Skeletal muscle cell (primary cell): ENCODE data around the gene MYL6B.
"Not testable (repeated sequence)": the region's sequence is repeated elsewhere in the genome, so short reads cannot be mapped to it uniquely, and the experiment has no call there.

ENCODE experiments used
- DNase-seq: peaks from one replicate; pipeline ENCODE4 v3.0.0-alpha.2; 2010; ENCODE audit warnings: low read depth
- H3K4me3 ChIP-seq: 2 replicates; pipeline ENCODE4 v1.5.1; 2011; ENCODE audit warnings: low read depth, mild to moderate bottlenecking, control low read depth, low read length, moderate library complexity

Gene MYL6B

GRCh38 chr12:56146492-56147460 is 5.6 kb upstream of the MYL6B start:
- no peak for DNase-seq
- no peak overlapping the region for H3K4me3 ChIP-seq

- H3K4me3 ChIP-seq, result no peak overlapping the region
- DNase-seq, result no peak
Measured at GRCh38 chr12:56150563-56150962, 1.8 kb upstream of the MYL6B start.

GRCh38 chr12:56151672-56152131 is 685 bp upstream of the MYL6B start:
- no peak for DNase-seq
- peak overlapping the region; percentile 61 for H3K4me3 ChIP-seq

GRCh38 chr12:56152756-56153677 is 630 bp downstream of the MYL6B start:
- DNase-seq, result no peak
- peak overlapping the region; percentile 61 for H3K4me3 ChIP-seq

GRCh38 chr12:56153678-56154065 is 1.3 kb downstream of the MYL6B start:
- DNase-seq, result no peak
- H3K4me3 ChIP-seq, result peak overlapping the region; percentile 61

- peak; percentile 16 for DNase-seq
Measured at GRCh38 chr12:56154246-56154771, 1.9 kb downstream of the MYL6B start.

GRCh38 chr12:56154818-56155217 is 2.4 kb downstream of the MYL6B start:
- no peak for DNase-seq
- no peak overlapping the region for H3K4me3 ChIP-seq

More at GRCh38 chr12:56154246-56154771, 1.9 kb downstream of the MYL6B start:
- H3K4me3 ChIP-seq, result no peak overlapping the region

GRCh38 chr12:56155256-56155845 is 3.0 kb downstream of the MYL6B start:
- H3K4me3 ChIP-seq, result no peak overlapping the region
- no peak for DNase-seq

GRCh38 chr12:56156464-56157200 is 4.2 kb downstream of the MYL6B start:
- H3K4me3 ChIP-seq, result peak overlapping the region; percentile 59
- not testable (repeated sequence) for DNase-seq

GRCh38 chr12:56157201-56158028 is 5.0 kb downstream of the MYL6B start:
- H3K4me3 ChIP-seq, result peak overlapping the region; percentile 59
- peak; percentile 54 for DNase-seq

GRCh38 chr12:56158029-56158925 is 5.9 kb downstream of the MYL6B start, which contains the start of gene MYL6:
TSS of gene MYL6 (plus strand) at chr12:56158359. CDS start at chr12:56158402, 43 bp downstream.
- peak within 1 kb of the TSS; percentile 59 for H3K4me3 ChIP-seq
- peak; percentile 92 for DNase-seq

GRCh38 chr12:56158926-56159461 is 6.6 kb downstream of the MYL6B start:
- DNase-seq, result peak; percentile 36
- peak overlapping the region; percentile 59 for H3K4me3 ChIP-seq

GRCh38 chr12:56159482-56160192 is 7.2 kb downstream of the MYL6B start:
- peak overlapping the region; percentile 59 for H3K4me3 ChIP-seq
- no peak for DNase-seq

GRCh38 chr12:56160193-56160763 is 7.9 kb downstream of the MYL6B start:
- H3K4me3 ChIP-seq, result peak overlapping the region; percentile 59
- no peak for DNase-seq

- H3K4me3 ChIP-seq, result peak overlapping the region; percentile 59
- DNase-seq, result no peak
Measured at GRCh38 chr12:56160894-56161689, 8.7 kb downstream of the MYL6B start.
